Type B pancreatic cell (in vitro differentiated cells): ENCODE data around the gene HIVEP2. TPM values are rescaled to one million over a fixed set of nuclear protein-coding genes. Genes with fewer than 3 reads are reported as not detected.

ENCODE experiments used
- DNase-seq: peaks from one replicate; pipeline ENCODE4 v3.0.0; 2021; ENCODE audit warnings: mixed read lengths; ENCODE audit not compliant: unreplicated experiment; ENCODE audit errors: extremely low spot score
- H3K27ac Mint-ChIP-seq: 2 replicates; pipeline ENCODE4 v1.8.0; 2021; ENCODE audit warnings: mild to moderate bottlenecking, mixed read lengths
- H3K27me3 Mint-ChIP-seq: 2 replicates; pipeline ENCODE4 v1.8.0; 2021; ENCODE audit warnings: mixed read lengths
- H3K36me3 Mint-ChIP-seq: 2 replicates; pipeline ENCODE4 v1.8.0; 2021; ENCODE audit warnings: mixed read lengths
- H3K4me1 Mint-ChIP-seq: one replicate; pipeline ENCODE4 v1.8.0; 2021; ENCODE audit warnings: mixed read lengths; ENCODE audit not compliant: unreplicated experiment
- H3K4me3 Mint-ChIP-seq: 2 replicates; pipeline ENCODE4 v1.8.0; 2021; ENCODE audit warnings: mild to moderate bottlenecking, mixed read lengths
- H3K9me3 Mint-ChIP-seq: 2 replicates; pipeline ENCODE4 v1.8.0; 2021; ENCODE audit warnings: mixed read lengths
- CTCF ChIP-seq: fragments of 200-600 bp; sonication (generic); conservative IDR thresholded peaks from 2 replicates; pipeline ENCODE4 v1.5.0; 2021; ENCODE audit warnings: antibody characterized with exemption, mild to moderate bottlenecking
- total RNA-seq: library from RNA; stranded (reverse); gene quantifications from 2 replicates; pipeline ENCODE4 v1.2.1, GENCODE V29; 2021; ENCODE audit warnings: low replicate concordance

HIVEP2 gene
- total RNA-seq, 1 donor from 2014 or later: 12.3 TPM

GRCh38 chr6:142844065-142844755, 100.8 kb downstream of the HIVEP2 start:
- Mint-ChIP-seq H3K27me3 (no peaks in the 10 kb centered on the region), H3K4me1 (peaks cover 70% of the 10 kb centered on the region), H3K27ac (peak overlapping the region; percentile 93)

GRCh38 chr6:142843361-142843760, 101.6 kb downstream of the HIVEP2 start:
- TF ChIP-seq CTCF: no peak
- H3K4me1 Mint-ChIP-seq: peaks cover 66% of the 10 kb centered on the region
- peak overlapping the region; percentile 83 for H3K27ac Mint-ChIP-seq
- H3K9me3 Mint-ChIP-seq: no peaks in the 10 kb centered on the region
- H3K27me3 Mint-ChIP-seq: no peaks in the 10 kb centered on the region
- peak overlapping the region; percentile 48 for H3K4me3 Mint-ChIP-seq
- DNase-seq: no peak
- H3K36me3 Mint-ChIP-seq: no peaks in the 10 kb centered on the region

More at GRCh38 chr6:142844065-142844755, 100.8 kb downstream of the HIVEP2 start:
- Mint-ChIP-seq H3K4me3 (peak overlapping the region; percentile 76), H3K9me3 (no peaks in the 10 kb centered on the region), H3K36me3 (no peaks in the 10 kb centered on the region)
- no peak for TF ChIP-seq CTCF
- no peak for DNase-seq

- H3K4me3 Mint-ChIP-seq: peak overlapping the region; percentile 48
- no peak for DNase-seq
- no peak for TF ChIP-seq CTCF
- peak overlapping the region; percentile 83 for H3K27ac Mint-ChIP-seq
- H3K36me3 Mint-ChIP-seq: no peaks in the 10 kb centered on the region
- no peaks in the 10 kb centered on the region for H3K9me3 Mint-ChIP-seq
- peaks cover 62% of the 10 kb centered on the region for H3K4me1 Mint-ChIP-seq
- no peaks in the 10 kb centered on the region for H3K27me3 Mint-ChIP-seq
Observed at GRCh38 chr6:142842418-142843261, 102.3 kb downstream of the HIVEP2 start.

- Mint-ChIP-seq H3K27ac (peak overlapping the region; percentile 83), H3K27me3 (no peaks in the 10 kb centered on the region), H3K4me1 (peaks cover 55% of the 10 kb centered on the region), H3K36me3 (no peaks in the 10 kb centered on the region), H3K4me3 (no peak overlapping the region), H3K9me3 (no peaks in the 10 kb centered on the region)
- no peak for TF ChIP-seq CTCF
- no peak for DNase-seq
Observed at GRCh38 chr6:142841915-142842314, 103.1 kb downstream of the HIVEP2 start.

GRCh38 chr6:142839686-142840040, 105.3 kb downstream of the HIVEP2 start:
- H3K4me3 Mint-ChIP-seq: no peak overlapping the region
- H3K27me3 Mint-ChIP-seq: no peaks in the 10 kb centered on the region
- H3K9me3 Mint-ChIP-seq: no peaks in the 10 kb centered on the region
- no peaks in the 10 kb centered on the region for H3K36me3 Mint-ChIP-seq
- H3K4me1 Mint-ChIP-seq: peaks cover 34% of the 10 kb centered on the region
- peak overlapping the region; percentile 3 for H3K27ac Mint-ChIP-seq
- DNase-seq: no peak
- TF ChIP-seq CTCF: no peak
